Activated CD4-positive, alpha-beta memory T cell treated with anti-CD3 and anti-CD28 coated beads, Interleukin-2, amount 10 ng/mL, durations not matched to agents 7 days and 5 days (primary cell): Measurements from ENCODE around the gene GANC. TPM values are rescaled to one million over a fixed set of nuclear protein-coding genes. Genes with fewer than 3 reads are reported as not detected.

Experiments
- CTCF ChIA-PET: fragments of 350-600 bp; sonication (Branson Sonifier 250); formaldehyde crosslinking; loops from one replicate; lab custom pipeline; 2021; ENCODE audit warnings: antibody characterized with exemption, inconsistent platforms; lab: Charles Lee
- POLR2A ChIA-PET: fragments of 350-600 bp; sonication (Branson Sonifier 250); formaldehyde crosslinking; loops from one replicate; lab custom pipeline; 2021; ENCODE audit warnings: antibody characterized with exemption; lab: Charles Lee
- DNase-seq: peaks from one replicate; pipeline ENCODE4 v3.0.0-alpha.2; 2020
- H3K27ac Mint-ChIP-seq: one replicate; pipeline ENCODE4 v1.8.0; 2021; ENCODE audit warnings: mild to moderate bottlenecking, mixed read lengths
- H3K27me3 Mint-ChIP-seq: one replicate; pipeline ENCODE4 v1.8.0; 2021; ENCODE audit warnings: mixed read lengths
- H3K36me3 Mint-ChIP-seq: one replicate; pipeline ENCODE4 v1.8.0; 2021; ENCODE audit warnings: low read depth, mixed read lengths
- H3K4me1 Mint-ChIP-seq: one replicate; pipeline ENCODE4 v1.8.0; 2021; ENCODE audit warnings: mixed read lengths
- H3K4me3 Mint-ChIP-seq: one replicate; pipeline ENCODE4 v1.8.0; 2021; ENCODE audit warnings: mild to moderate bottlenecking, mixed read lengths
- H3K9me3 Mint-ChIP-seq: one replicate; pipeline ENCODE4 v1.8.0; 2021; ENCODE audit warnings: mixed read lengths
- total RNA-seq, 2 experiments: library from RNA; stranded (reverse); gene quantifications; one replicate each; pipeline ENCODE4 v1.2.3, GENCODE V29; 2021

The GANC gene
- total RNA-seq, 2 experiments from 2014 or later: 28.3 to 31.5 TPM

GRCh38 chr15:42401544-42402454, 128.8 kb downstream of the GANC start:
- H3K4me3 Mint-ChIP-seq: peak overlapping the region; percentile 53
- no peaks in the 10 kb centered on the region for H3K36me3 Mint-ChIP-seq
- no peak for DNase-seq
- CTCF ChIA-PET: interaction anchor here (1.0 kb wide), 1 partner anchor 17 kb away, joined by 3 read pairs; no protein-coding TSS in a partner anchor
- no peaks in the 10 kb centered on the region for H3K27me3 Mint-ChIP-seq
- no peaks in the 10 kb centered on the region for H3K9me3 Mint-ChIP-seq
- peaks cover 7% of the 10 kb centered on the region for H3K4me1 Mint-ChIP-seq
- POLR2A ChIA-PET: no interaction called here
- no peak overlapping the region for H3K27ac Mint-ChIP-seq

GRCh38 chr15:42402455-42403205, 129.6 kb downstream of the GANC start:
- ChIA-PET CTCF (no interaction called here), POLR2A (no interaction called here)
- H3K4me1 Mint-ChIP-seq: peaks cover 7% of the 10 kb centered on the region
- H3K4me3 Mint-ChIP-seq: no peak overlapping the region
- H3K9me3 Mint-ChIP-seq: no peaks in the 10 kb centered on the region
- H3K27ac Mint-ChIP-seq: no peak overlapping the region
- H3K36me3 Mint-ChIP-seq: no peaks in the 10 kb centered on the region
- DNase-seq: no peak
- no peaks in the 10 kb centered on the region for H3K27me3 Mint-ChIP-seq

- Mint-ChIP-seq H3K4me1 (peaks cover 7% of the 10 kb centered on the region), H3K27me3 (no peaks in the 10 kb centered on the region), H3K36me3 (no peaks in the 10 kb centered on the region), H3K9me3 (no peaks in the 10 kb centered on the region), H3K27ac (no peak overlapping the region), H3K4me3 (no peak overlapping the region)
- CTCF ChIA-PET: no interaction called here
- DNase-seq: no peak
- POLR2A ChIA-PET: no interaction called here
Measured at GRCh38 chr15:42403389-42403788, 130.4 kb downstream of the GANC start.

- no peaks in the 10 kb centered on the region for H3K36me3 Mint-ChIP-seq
- H3K4me1 Mint-ChIP-seq: peaks cover 7% of the 10 kb centered on the region
- no peak for DNase-seq
- H3K4me3 Mint-ChIP-seq: no peak overlapping the region
- H3K27me3 Mint-ChIP-seq: no peaks in the 10 kb centered on the region
- H3K27ac Mint-ChIP-seq: no peak overlapping the region
- POLR2A ChIA-PET: no interaction called here
- CTCF ChIA-PET: no interaction called here
- no peaks in the 10 kb centered on the region for H3K9me3 Mint-ChIP-seq
Measured at GRCh38 chr15:42404461-42405235, 131.6 kb downstream of the GANC start.

GRCh38 chr15:42405863-42406482, 133.0 kb downstream of the GANC start:
- CTCF ChIA-PET: no interaction called here
- Mint-ChIP-seq H3K36me3 (peaks cover 2% of the 10 kb centered on the region), H3K9me3 (no peaks in the 10 kb centered on the region), H3K4me3 (no peak overlapping the region), H3K27me3 (no peaks in the 10 kb centered on the region), H3K27ac (no peak overlapping the region), H3K4me1 (peaks cover 7% of the 10 kb centered on the region)
- POLR2A ChIA-PET: no interaction called here
- DNase-seq: no peak

Other genes starting within 250 kb of the GANC start
- not detected for gene PLA2G4D, start 178.6 kb upstream of the GANC start, total RNA-seq
- not detected for gene PLA2G4F, start 116.6 kb upstream of the GANC start, total RNA-seq
- 10 to 100 TPM; 76.8 to 82.3 TPM for gene VPS39, start 64.9 kb upstream of the GANC start, total RNA-seq
- gene TMEM87A, start 232 bp downstream of the GANC start, total RNA-seq: 10 to 100 TPM; 39.2 to 40.3 TPM
- gene CAPN3, start 86.3 kb downstream of the GANC start, total RNA-seq: 1 to 10 TPM; 3.7 to 4.4 TPM
- gene ZNF106, start 217.9 kb downstream of the GANC start, total RNA-seq: 10 to 100 TPM; 43.6 to 47.8 TPM
- 10 to 100 TPM; 46.0 to 49.1 TPM for gene SNAP23, start 222.4 kb downstream of the GANC start, total RNA-seq